Panc1 (cell line): Measurements from ENCODE around the gene MTPN. TPM values are rescaled to one million over a fixed set of nuclear protein-coding genes. Genes with fewer than 3 reads are reported as not detected.

ENCODE experiments used
- ATAC-seq: fragments of 200-7000 bp; cut with Tn5 transposase; 2 replicates; pipeline ENCODE4 v1.9.1; 2020; ENCODE audit warnings: mild to moderate bottlenecking, moderate library complexity
- BruUV-seq: library from RNA; stranded (reverse); fragments of 400-500 nt; replicated peaks from 2 replicates; lab custom pipeline; 2021; lab: Mats Ljungman, UMichigan
- CTCF ChIA-PET: fragments of 300-600 bp; sonication (Branson Sonifier 250); formaldehyde crosslinking; loops from one replicate; lab custom pipeline; 2022; ENCODE audit warnings: antibody characterized with exemption; lab: Charles Lee
- POLR2A ChIA-PET: fragments of 300-600 bp; sonication (Branson Sonifier 250); formaldehyde crosslinking; loops from one replicate; lab custom pipeline; 2022; ENCODE audit warnings: antibody characterized with exemption; lab: Charles Lee
- DNase-seq: peaks from one replicate; pipeline ENCODE4 v3.0.0-alpha.2; 2010; ENCODE audit warnings: low read depth, low spot score
- H3K27ac ChIP-seq: 2 replicates; pipeline ENCODE4 v1.5.1; 2011; ENCODE audit warnings: mild to moderate bottlenecking, low read length, inconsistent platforms
- H3K27me3 ChIP-seq: fragments of 200-500 bp; sonication (Bioruptor generic); 2 replicates; pipeline ENCODE4 v1.6.0; 2014; ENCODE audit warnings: low read length, inconsistent platforms; ENCODE audit not compliant: control insufficient read depth, insufficient read depth
- H3K36me3 ChIP-seq: fragments of 200-500 bp; sonication (Bioruptor generic); 2 replicates; pipeline ENCODE4 v1.5.1; 2014; ENCODE audit warnings: inconsistent platforms, mild to moderate bottlenecking, low read length, moderate library complexity; ENCODE audit not compliant: control insufficient read depth, insufficient read depth
- H3K4me1 ChIP-seq: 2 replicates; pipeline ENCODE4 v1.5.1; 2011; ENCODE audit warnings: inconsistent platforms, mild to moderate bottlenecking, low read length, moderate library complexity; ENCODE audit not compliant: control insufficient read depth, insufficient read depth
- H3K4me3 ChIP-seq, 2 experiments: 2 replicates each; pipeline ENCODE4 v1.5.1; 2011 to 2012; ENCODE audit warnings: low read depth in 2 of 2, low read length in 2 of 2, mild to moderate bottlenecking in 2 of 2, inconsistent platforms in 1 of 2, moderate library complexity in 1 of 2
- H3K9me3 ChIP-seq: fragments of 200-500 bp; sonication (Bioruptor generic); 2 replicates; pipeline ENCODE4 v1.5.1; 2014; ENCODE audit warnings: low read depth, mild to moderate bottlenecking, inconsistent platforms, low read length, moderate library complexity; ENCODE audit not compliant: control insufficient read depth, insufficient read depth
- CTCF ChIP-seq: fragments of 450-650 bp; IDR thresholded peaks from 2 replicates; pipeline ENCODE4 v1.5.1; 2017; ENCODE audit warnings: mild to moderate bottlenecking
- POLR2AphosphoS5 ChIP-seq: IDR thresholded peaks from 2 replicates; pipeline ENCODE4 v1.6.1; 2012; ENCODE audit warnings: mild to moderate bottlenecking, low read depth, low read length, moderate library complexity
- REST ChIP-seq, 2 experiments: IDR thresholded peaks; 2 replicates each; pipeline ENCODE4 v1.6.1; 2011 to 2012; ENCODE audit warnings: low read depth in 2 of 2, control low read depth in 1 of 2, low read length in 1 of 2, mild to moderate bottlenecking in 1 of 2, moderate library complexity in 1 of 2; ENCODE audit not compliant: insufficient read depth in 1 of 2
- SIN3A ChIP-seq: IDR thresholded peaks from 2 replicates; pipeline ENCODE4 v1.6.1; 2012; ENCODE audit warnings: low read depth, mild to moderate bottlenecking, low read length, moderate library complexity, borderline replicate concordance; ENCODE audit not compliant: insufficient read depth
- TCF7L2 ChIP-seq: IDR thresholded peaks from 2 replicates; pipeline ENCODE4 v1.6.1; 2011; ENCODE audit warnings: mild to moderate bottlenecking, low read depth, low read length, inconsistent platforms
- in situ Hi-C: cut with HindIII; loops from 2 replicates; pipeline ENCODE4 v1.10.0; 2016; ENCODE audit warnings: low sequenced_read_pairs, low pct_unique_long_range_greater_than_20kb
- intact Hi-C: fragments of 100-400 bp; cut with micrococcal nuclease; formaldehyde crosslinking; loops from one replicate; pipeline ENCODE4 v1.10.0; 2022; ENCODE audit not compliant: unreplicated experiment
- total RNA-seq: library from RNA; stranded (reverse); gene quantifications from one replicate; pipeline ENCODE4 v1.2.1, GENCODE V29; 2021; ENCODE audit not compliant: unreplicated experiment

Gene MTPN
- total RNA-seq, 1 experiment from 2014 or later, result 177 TPM

GRCh38 chr7:135899458-135900064 lies 77.6 kb downstream of the MTPN start:
- DNase-seq, result no peak
- in situ Hi-C loops (no loop called here), intact Hi-C loops (no loop called here)
- H3K27me3 ChIP-seq, result no peaks in the 10 kb centered on the region
- ChIA-PET CTCF (no interaction called here), POLR2A (no interaction called here)
- BruUV-seq, result no TSS peak
- H3K27ac ChIP-seq, result no peak overlapping the region
- ATAC-seq, result no peak
- H3K36me3 ChIP-seq, result no peaks in the 10 kb centered on the region; the same call in 1 of the 2 replicates
- no peaks in the 10 kb centered on the region for H3K9me3 ChIP-seq
- no peak overlapping the region for H3K4me3 ChIP-seq
- TF ChIP-seq SIN3A (no peak), TCF7L2 (no peak), CTCF (no peak), POLR2AphosphoS5 (no peak), REST (IDR thresholded peaks at IDR 0.05; ENCODE audit: insufficient read depth in 1 of 2, low read depth in 2 of 2, low read length in 1 of 2) (no peak)
- H3K4me1 ChIP-seq, result no peaks in the 10 kb centered on the region

GRCh38 chr7:135898226-135898625 lies 78.9 kb downstream of the MTPN start:
- POLR2A ChIA-PET, result no interaction called here
- in situ Hi-C loops, result no loop called here
- Histone ChIP-seq H3K4me1 (no peaks in the 10 kb centered on the region), H3K27ac (no peak overlapping the region), H3K9me3 (no peaks in the 10 kb centered on the region), H3K27me3 (no peaks in the 10 kb centered on the region), H3K36me3 (no peaks in the 10 kb centered on the region; the same call in 1 of the 2 replicates), H3K4me3 (no peak overlapping the region)
- intact Hi-C loops, result no loop called here
- DNase-seq (no peak), ATAC-seq (no peak)
- no TSS peak for BruUV-seq
- CTCF ChIA-PET, result no interaction called here
- TF ChIP-seq CTCF, result no peak
- TF ChIP-seq REST (IDR thresholded peaks at IDR 0.05; ENCODE audit: insufficient read depth in 1 of 2, low read depth in 2 of 2, low read length in 1 of 2), result no peak
- TF ChIP-seq TCF7L2, result no peak
- TF ChIP-seq SIN3A, result no peak
- no peak for TF ChIP-seq POLR2AphosphoS5
